HG02870 (cell line): ENCODE data around the gene REM1.
"Not testable (repeated sequence)": the region's sequence is repeated elsewhere in the genome, so short reads cannot be mapped to it uniquely, and the experiment has no call there.

Experiments used
- ATAC-seq: cut with Tn5 transposase; IDR thresholded peaks from one replicate; pipeline ENCODE4 v1.9.1; 2021; ENCODE audit warnings: mild to moderate bottlenecking, moderate library complexity; ENCODE audit not compliant: unreplicated experiment

REM1 gene

DNA sequence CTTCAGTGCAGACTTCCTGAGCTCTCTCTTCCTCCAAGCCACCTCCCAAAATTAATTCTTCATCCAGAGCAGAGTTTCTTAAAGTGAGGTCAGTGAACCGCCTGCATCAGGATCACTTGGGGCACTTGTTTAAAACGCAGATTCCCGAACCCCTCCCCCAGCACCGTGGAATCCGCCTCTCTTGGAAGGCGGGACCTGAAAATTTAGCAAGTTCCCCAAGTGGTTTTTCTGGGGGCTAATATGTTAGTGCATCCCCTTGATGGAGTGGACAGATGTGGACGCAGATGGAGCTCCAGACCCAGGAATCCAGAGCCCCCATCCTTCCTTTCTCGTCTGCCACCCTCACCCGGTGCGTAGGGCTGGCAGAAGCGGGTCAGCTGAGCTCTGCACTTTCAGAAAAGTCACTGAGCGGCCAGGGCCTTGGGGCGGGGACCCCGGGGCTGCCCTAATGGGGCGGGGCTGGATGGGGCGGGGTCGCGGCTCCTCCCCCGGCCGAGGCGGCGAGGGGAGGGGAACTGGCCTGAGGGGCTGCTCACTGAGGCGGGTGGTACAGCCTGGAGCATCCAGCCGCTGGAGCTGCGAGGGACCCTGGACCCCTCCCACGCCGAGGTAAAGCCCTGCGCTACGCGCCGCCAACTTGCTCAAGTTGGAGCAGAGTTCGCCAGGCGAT lies at the start of gene REM1, which contains the start of gene DEFB124:
REM1 (plus strand) TSS at position 531 of the 670 bp plus-strand sequence. CDS start 1,158 bp downstream, outside the sequence.
DEFB124 (minus strand) TSS at position 370 of the 670 bp plus-strand sequence. CDS start 2,114 bp downstream, outside the sequence.
- ATAC-seq = no peak

DNA sequence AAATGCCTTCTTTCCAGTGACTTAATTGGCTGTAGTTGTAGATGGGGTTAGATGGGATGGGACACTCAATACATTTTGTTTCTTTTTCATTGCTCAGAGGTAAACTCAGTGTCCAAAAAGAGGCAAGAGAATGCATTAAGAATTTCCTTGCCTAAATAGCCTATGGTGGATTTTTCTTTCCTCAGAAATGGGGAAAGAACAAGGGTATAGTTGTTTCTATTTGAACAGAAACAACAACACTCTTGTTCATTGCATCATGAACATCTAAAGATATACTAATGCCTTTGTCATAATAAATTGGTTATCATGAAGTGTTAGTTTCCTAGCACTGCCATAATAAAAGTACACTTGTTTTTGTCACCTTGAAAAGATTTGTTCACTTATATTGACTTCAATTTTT lies 49.3 kb upstream of the REM1 start:
- no peak for ATAC-seq

DNA sequence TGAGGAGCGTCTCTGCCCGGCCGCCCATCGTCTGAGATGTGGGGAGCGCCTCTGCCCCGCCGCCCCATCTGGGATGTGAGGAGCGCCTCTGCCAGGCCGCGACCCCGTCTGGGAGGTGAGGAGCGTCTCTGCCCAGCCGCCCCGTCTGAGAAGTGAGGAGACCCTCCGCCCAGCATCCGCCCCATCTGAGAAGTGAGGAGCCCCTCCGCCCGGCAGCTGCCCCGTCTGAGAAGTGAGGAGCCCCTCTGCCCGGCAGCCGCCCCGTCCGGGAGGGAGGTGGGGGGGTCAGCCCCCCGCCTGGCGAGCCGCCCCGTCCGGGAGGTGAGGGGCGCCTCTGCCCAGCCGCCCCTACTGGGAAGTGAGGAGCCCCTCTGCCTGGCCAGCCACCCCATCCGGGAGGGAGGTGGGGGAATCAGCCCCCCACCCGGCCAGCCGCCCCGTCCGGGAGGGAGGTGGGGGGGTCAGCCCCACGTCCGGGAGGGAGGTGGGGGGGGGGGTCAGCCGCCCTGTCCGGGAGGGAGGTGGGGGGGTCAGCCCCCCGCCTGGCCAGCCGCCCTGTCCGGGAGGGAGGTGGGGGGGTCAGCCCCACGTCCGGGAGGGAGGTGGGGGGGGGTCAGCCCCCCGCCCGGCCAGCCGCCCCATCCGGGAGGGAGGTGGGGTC lies 48.1 kb upstream of the REM1 start:
- ATAC-seq = not testable (repeated sequence)

GRCh38 chr20:31427576-31427975 lies 47.5 kb upstream of the REM1 start:
- not testable (repeated sequence) for ATAC-seq

GRCh38 chr20:31430568-31431115 lies 44.4 kb upstream of the REM1 start:
- ATAC-seq = no peak

- no peak for ATAC-seq
Measured at GRCh38 chr20:31440012-31440659, 35.0 kb upstream of the REM1 start, which contains the start of gene DEFB123. TSS of gene DEFB123 (plus strand) at chr20:31440632. CDS start at chr20:31440699, 67 bp downstream.

GRCh38 chr20:31446084-31446819 lies 28.8 kb upstream of the REM1 start:
- ATAC-seq = no peak

DNA sequence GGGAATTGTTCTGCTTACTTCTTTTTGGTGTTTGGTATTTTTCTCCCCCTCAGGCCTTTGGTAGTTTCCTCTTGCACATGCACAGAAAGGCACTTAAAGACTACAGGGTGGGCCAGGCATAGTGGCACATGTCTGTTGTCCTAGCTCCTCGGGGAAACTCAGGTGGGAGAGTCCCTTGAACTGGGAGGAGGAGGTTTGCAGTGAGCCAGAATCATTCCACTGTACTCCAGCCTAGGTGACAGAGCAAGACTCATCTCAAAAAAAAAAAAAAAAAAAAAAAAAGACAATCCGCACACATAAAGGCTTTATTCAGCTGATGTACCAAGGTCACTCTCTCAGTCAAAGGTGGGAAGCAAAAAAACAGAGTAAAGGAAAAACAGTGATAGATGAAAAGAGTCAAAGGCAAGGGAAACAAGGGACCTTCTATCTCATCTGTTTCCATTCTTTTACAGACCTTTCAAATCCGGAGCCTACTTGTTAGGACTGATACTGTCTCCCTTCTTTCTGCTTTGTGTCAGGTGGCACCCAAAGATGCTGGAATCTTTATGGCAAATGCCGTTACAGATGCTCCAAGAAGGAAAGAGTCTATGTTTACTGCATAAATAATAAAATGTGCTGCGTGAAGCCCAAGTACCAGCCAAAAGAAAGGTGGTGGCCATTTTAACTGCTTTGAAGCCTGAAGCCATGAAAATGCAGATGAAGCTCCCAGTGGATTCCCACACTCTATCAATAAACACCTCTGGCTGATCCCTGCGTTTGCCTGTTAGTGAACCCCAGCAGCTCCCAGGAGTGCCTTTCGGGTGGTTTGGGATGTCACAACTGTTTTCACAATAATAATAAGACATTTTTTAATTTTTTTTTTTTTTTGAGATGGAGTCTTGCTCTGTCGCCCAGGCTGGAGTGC lies 25.3 kb upstream of the REM1 start:
- ATAC-seq = no peak

- ATAC-seq = no peak
Measured at GRCh38 chr20:31452575-31452974, 22.5 kb upstream of the REM1 start.

DNA sequence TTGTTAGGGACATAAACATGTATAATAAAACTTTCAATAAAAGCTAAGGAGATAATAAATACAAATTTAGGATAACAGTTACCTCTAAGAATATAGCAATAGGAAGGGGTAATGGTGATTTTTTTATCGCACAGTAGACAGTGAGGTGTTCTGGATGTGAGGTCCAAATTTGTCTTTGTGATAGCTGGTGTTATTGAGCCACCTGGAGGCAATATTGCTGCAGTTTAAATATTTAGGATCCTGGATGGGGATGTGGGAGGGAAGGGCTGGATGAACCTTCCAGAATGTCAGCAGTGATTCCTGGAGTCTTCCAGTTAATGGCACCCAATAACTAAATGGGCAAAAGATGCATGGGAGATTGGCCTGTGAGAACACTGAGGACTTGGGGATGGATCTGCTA lies 20.7 kb upstream of the REM1 start:
- no peak for ATAC-seq

DNA sequence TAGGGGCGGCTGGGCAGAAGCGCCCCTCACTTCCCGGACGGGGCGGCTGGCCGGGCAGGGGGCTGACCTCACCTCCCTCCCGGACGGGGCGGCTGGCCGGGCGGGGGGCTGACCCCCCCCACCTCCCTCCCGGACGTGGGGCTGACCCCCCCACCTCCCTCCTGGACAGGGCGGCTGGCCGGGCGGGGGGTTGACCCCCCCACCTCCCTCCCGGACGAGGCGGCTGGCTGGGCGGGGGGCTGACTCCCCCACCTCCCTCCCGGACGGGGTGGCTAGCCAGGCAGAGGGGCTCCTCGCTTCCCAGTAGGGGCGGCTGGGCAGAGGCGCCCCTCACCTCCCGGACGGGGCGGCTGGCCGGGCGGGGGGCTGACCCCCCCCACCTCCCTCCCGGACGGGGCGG lies 4.1 kb upstream of the REM1 start:
- ATAC-seq = not testable (repeated sequence)

DNA sequence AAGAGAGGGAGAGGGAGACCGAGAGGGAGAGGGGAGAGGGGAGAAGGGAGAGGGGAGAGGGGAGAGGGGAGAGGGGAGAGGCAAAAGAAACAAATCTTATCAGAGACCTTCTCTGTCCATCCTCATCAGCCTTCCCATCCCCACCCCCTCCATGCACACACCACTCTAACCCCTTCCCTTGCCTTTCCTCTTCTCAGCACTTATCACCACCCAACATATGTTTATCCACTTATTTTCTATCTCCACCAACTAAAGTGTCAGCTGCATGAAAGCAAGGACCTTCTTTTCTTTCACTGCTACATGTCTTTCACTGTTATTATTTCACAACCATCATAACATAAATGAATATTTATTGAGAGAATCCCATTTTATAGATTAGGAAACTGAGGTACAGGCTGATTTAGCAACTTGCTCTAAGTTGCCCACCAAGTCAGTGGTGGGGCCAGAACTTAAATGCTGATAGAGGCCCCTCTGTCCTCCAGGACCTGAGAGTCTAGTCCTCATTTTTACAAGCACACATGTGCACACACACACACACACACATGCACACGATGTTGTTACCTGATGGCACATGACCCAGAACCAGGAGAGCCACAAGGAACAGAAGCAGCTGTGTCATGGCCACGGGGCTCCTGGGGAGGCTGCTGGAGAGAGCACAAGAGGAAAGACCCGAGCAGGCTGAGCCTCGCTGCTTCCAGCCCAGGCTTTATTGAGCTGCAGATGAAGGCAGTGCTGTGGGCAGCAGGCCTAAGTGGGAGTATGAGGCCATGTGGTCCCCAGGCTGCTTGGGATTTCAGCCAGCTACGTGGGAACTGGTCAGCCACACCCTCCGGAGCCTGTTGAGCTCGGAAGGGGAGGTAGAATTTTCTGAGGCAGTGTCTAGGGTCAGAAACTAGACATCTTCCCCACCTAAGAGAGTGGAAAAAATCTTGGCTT lies 2.4 kb upstream of the REM1 start:
- ATAC-seq = no peak

GRCh38 chr20:31473331-31474096 lies 1.6 kb upstream of the REM1 start:
- no peak for ATAC-seq

DNA sequence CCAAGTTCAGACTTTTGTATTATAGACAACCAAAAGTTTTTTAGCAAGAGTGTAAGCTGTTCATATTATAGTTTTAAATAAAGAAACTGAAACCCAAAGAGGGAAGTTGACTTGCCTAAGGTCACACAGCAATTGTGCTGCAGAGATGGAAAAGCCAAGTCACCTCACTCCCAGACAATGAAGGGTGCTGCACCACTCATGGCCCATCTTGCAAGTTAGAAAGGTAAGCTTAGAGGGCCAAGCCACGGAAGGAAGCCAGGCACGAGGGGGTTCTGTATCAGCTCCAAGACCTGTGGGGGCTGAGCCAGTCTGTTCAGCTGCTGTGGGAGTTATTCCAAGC lies 1.0 kb upstream of the REM1 start:
- no peak for ATAC-seq

DNA sequence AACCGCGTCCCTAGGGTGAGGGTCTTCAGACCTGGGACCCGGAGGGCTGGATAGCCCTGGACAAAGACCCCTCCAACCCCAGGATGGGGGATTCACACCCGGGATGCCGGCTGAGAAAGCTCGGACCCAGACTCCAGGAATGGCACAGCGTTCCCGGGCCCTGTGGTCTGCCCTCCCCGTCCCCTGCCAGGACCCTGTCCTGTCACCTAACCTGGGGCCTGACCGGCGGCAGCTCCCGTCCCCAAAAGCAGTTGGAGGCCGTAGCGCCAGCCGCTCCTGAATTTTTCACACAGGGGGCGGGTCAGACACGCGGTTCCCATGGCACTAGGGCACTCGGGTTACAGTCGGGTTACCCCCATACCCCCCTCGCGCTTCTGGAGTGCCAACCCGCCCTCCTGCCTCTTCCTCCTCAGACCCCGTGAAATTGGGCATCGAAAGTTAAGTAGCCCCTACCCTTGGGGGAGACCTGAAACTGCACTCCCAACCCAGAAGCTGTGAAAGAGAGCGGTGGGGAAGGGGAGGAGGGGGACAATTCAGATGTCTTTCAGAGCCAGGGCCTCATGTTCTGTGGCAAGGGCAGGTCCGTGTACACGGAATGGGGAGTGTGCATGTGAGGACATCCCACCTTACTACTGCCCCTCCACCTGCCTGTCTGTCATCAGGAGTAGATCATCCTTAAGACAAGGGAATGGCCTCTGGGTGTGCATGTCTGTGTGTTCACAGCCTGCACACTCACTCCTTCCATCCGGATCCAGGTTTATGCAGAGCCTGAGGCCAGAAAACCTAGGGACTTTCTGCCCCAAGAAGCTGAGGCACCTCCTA lies 595 bp downstream of the REM1 start:
- ATAC-seq = no peak

DNA sequence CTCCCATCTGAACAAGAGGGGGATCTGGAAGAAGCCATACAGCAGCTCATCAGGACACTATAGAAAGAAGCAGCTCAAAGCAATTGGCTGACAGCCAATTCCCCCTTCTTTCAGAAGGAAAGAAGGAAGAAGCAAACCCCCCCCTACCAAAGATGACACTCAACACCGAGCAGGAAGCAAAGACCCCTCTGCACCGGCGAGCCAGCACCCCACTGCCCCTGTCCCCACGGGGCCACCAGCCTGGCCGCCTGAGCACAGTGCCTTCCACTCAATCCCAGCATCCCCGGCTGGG lies 1.2 kb downstream of the REM1 start:
- ATAC-seq = no peak

DNA sequence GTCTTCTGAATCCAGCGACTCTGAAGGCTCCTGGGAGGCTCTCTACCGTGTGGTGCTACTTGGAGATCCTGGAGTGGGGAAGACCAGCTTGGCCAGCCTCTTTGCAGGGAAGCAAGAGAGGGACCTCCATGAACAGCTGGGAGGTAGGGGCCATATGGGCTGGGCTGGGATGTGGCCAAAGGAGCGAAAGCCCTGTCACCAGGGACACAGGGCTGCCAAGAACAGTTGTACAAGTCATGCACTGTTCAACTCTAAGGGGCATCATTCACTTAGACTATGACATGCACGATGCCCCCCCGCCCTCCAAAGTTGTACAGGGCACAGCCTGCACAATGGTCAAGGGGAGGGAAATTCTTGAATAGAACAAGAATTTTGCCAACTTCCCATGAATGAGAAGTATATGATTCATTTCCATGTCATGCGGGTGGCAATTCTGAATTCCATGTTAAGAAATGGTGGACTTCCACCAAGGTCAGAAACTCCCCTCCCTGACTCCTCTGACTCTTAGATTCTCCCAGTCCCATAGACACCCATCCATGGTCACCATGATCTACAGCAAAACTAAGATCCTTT lies 1.6 kb downstream of the REM1 start:
- no peak for ATAC-seq
